GM18498 (cell line): ENCODE measurements around the gene N4BP2L1.

ENCODE experiments used
- ATAC-seq: cut with Tn5 transposase; IDR thresholded peaks from one replicate; pipeline ENCODE4 v1.9.1; 2021; ENCODE audit warnings: mild to moderate bottlenecking, moderate library complexity; ENCODE audit not compliant: unreplicated experiment

The N4BP2L1 gene

DNA sequence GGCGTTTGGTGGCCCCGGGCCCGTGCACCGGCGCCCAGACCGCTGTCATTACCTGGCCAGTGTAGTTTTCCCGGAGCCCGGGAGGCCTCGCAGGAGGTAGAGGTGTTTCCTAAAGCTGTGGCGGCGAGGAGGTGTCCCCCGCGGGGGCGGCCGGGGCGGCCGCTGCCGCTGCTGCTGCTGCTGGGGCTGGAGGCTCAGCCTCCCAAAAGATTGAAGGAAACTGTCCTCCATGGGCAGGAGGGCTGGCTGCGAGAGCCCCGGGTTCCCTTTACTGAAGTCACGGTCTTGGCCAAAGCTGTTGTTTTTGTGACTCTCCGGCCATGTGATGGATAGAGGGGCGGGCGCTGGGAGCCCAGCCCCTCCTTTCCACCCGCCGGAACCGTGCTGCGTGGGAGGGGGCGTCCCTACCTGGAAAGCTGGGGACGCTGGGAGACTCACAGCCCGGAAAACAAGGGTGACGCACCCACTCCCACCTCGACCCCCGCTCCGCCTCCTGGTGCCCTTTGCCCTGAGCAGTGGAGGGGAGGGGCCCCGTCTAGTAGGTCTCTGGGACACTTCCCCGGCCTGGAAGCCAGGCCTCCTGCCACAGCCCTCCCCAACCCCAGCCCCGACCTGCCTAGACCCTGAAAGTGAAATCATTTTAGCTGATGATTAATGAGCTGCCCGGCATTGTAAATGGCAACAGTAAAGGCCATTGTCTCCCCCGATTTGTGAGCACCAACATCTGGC is at the start of gene N4BP2L1:
TSS of gene N4BP2L1 (minus strand) at position 279 of the 729 bp plus-strand sequence. CDS start at position 231, 48 bp downstream.
- peak; percentile 73 for ATAC-seq

GRCh38 chr13:32476892-32477291 is 49.0 kb upstream of the N4BP2L1 start:
- no peak for ATAC-seq

DNA sequence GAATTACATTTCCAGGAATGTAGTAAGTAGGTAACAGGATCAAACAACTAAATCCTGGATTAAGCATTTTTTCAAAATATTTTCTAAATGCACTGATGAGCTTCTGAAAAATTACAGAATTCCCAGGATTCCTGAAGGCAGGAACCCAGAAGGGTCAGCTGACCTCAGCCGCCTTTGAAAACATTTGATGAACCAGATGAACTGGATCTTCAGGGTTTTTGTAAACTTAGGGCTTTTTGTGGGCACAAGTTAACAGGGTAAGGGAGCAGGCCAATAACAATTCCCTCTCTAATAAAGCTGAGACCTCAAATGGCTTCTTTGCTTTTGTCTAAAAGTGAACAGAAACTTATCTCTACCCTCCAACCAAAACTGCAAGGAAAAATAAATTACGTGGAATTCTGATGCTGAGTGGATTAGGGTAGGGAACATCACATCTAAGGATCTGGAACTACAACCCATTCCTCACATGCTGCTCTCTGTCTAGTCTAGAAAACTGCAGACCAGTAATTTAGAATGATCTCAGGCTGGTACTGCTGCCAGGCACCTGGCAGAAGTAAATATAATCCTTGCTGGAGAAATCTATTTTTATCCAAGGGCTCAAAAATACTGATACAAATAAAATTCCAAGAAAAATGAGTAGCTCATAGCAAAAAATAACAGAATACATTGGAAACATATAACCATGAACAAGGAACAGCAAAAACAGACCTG is 48.2 kb upstream of the N4BP2L1 start:
- no peak for ATAC-seq

- ATAC-seq = no peak
These were observed 47.3 kb upstream of the N4BP2L1 start for GRCh38 chr13:32474999-32475792.

GRCh38 chr13:32473650-32474049 is 45.7 kb upstream of the N4BP2L1 start:
- ATAC-seq = no peak

DNA sequence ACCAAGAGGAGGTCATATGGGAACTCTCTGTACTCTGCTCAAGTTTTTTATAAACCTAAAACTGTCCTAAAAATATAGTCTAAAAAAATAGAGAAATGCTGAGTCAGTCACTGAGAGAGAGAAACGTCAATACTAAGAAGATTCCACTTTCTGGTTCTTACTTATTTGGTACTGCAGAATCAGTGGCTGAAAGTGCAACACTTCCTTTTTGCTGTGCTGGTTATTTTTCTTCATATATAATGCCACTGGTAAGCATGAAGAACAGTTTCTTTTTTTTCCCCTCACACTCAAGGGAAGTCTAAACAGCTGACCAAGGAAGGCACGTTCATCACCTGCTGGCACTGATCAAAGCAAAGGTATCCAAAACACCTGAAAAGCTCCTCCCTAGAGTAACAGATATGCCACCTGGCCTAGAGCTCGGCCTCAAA is 44.3 kb upstream of the N4BP2L1 start:
- ATAC-seq = peak; percentile 83

- no peak for ATAC-seq
These were observed 43.4 kb upstream of the N4BP2L1 start for GRCh38 chr13:32471187-32471922.

GRCh38 chr13:32468502-32469142 is 40.7 kb upstream of the N4BP2L1 start:
- no peak for ATAC-seq

GRCh38 chr13:32456591-32456990 is 28.7 kb upstream of the N4BP2L1 start:
- no peak for ATAC-seq

GRCh38 chr13:32455594-32455903 is 27.6 kb upstream of the N4BP2L1 start:
- ATAC-seq = no peak

- no peak for ATAC-seq
These were observed 27.1 kb upstream of the N4BP2L1 start for GRCh38 chr13:32454886-32455593.

DNA sequence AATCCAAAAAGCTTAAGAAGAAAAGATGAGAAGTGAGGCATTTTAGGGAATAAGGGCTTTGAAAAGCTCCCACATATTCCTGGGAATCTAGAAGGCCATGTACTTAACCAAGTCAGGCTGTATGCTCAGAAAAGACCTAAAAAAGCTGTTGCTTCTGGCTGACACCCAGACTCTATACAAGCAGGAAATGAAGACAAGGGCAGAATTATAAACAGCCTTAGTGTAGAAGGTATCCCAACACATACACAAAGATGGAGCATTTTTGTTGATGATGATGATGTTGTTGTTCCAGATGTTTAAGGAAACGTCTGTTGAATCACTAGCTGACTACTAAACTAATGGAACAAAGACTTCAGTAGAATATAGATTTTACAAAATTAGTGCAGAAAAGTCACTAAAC is 26.1 kb upstream of the N4BP2L1 start:
- no peak for ATAC-seq

- ATAC-seq = no peak
These were observed 21.0 kb upstream of the N4BP2L1 start for GRCh38 chr13:32448972-32449371.

DNA sequence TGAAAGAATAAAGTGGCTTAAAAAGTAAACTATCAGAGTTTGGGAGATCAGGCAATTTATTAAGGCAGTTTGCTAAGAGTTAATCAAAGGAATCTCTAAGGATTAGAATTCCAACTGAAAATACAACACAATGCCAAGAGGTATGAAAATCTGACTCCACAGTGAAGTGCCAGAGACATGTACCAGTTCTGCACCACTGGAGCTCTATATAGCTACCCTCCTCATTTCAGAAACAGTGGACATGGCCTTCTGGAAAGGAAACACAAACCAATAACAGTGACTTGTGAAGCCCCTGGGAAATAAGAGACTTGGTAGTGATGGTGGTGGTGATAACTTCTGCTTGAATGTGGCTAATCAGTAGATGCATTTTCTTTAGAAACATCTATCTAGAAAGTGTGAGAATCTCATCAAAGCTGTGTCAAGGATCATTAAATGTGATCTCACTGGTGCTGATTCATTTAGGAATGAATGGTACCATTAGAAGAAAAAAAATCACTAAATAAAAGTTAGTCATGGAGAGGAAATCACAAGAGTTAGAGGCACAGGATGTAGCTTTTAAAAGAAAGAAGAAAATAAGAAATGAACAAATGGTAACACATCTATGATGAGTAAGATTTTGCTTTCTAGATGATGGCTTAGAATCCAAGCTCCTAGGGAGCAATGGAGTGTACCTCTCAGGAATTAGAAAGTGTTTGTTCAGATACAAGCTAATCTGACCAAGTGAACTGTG is 20.1 kb upstream of the N4BP2L1 start:
- ATAC-seq = no peak

GRCh38 chr13:32446773-32447465 is 19.0 kb upstream of the N4BP2L1 start:
- ATAC-seq = no peak

DNA sequence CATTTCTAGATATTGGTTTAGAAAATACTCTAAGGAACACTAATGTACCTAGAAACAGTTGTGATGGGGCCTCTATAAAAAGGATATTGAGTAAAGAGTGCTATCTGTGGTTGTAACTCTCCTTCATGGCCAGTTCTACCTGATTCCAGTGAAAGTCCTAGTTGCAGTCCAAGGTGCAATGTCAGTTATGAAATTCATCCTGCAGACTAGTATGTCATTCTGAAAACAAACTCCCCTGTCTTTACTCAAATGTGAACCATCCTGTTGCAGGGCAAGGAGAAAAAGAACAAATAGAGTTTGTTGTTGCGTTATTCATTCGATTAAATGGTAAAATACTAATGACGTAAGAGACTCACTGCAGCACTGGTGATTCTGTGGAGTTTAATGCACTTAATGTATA is 18.3 kb upstream of the N4BP2L1 start:
- no peak for ATAC-seq

GRCh38 chr13:32445461-32445860 is 17.5 kb upstream of the N4BP2L1 start:
- ATAC-seq = no peak

DNA sequence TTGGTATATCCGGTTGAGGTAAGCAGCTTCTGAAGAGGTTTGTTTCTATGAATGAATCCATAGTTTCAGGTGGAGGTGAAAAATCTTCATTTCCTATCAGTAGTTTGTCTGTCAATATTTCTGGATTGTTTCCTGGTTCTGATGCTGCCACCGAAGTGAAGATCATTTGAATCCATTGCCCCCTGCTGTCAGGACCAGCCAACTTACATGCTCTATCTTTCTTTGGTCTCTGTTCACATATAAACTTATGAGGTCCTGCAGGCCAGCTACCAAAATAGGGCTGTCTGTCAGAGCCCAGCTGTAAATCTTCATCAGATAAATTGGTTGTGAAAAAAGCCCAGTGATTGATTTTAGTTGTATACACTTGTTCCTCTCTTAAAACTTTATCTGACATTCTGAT is 15.2 kb upstream of the N4BP2L1 start:
- peak; percentile 77 for ATAC-seq

DNA sequence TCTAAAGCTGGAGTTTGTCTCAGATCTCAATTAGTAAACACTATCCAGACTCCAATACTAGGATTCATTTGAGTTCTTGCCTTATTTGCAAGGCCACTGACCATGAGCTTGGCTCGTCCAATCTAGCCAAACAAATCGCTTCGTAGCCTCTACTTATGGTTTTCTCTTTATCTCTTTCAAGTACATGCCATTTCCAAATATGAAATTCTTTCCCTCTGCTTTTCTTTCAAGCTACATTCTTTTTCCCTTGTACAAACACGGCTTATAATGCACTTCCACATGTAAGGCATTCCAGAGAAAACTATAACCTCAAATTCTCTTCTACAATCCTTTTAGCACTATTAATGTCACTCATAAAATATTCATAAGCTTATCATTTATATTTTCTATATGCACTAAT is 10.9 kb upstream of the N4BP2L1 start:
- no peak for ATAC-seq
